HL-60 (cell line): ENCODE data around the gene PIEZO1.

Experiments used
- DNase-seq, 2 experiments: peaks; one replicate each; pipeline ENCODE4 v3.0.0-alpha.2; 2010 to 2020; ENCODE audit warnings: low read depth in 1 of 2, low spot score in 1 of 2
- H3K27ac ChIP-seq: fragments of 250-450 bp; sonication (Bioruptor Pico); replicated peaks from 2 replicates; pipeline ENCODE4 v1.5.1; 2020; ENCODE audit warnings: mild to moderate bottlenecking, moderate library complexity
- H3K27me3 ChIP-seq: fragments of 250-450 bp; sonication (Bioruptor Pico); 2 replicates; pipeline ENCODE4 v1.5.1; 2021; ENCODE audit warnings: mild to moderate bottlenecking, moderate library complexity; ENCODE audit not compliant: insufficient read depth, poor library complexity, severe bottlenecking
- H3K4me3 ChIP-seq: replicated peaks from 2 replicates; pipeline ENCODE4 v1.5.1; 2011; ENCODE audit warnings: mild to moderate bottlenecking, control low read depth, low read length; ENCODE audit not compliant: insufficient read depth
- GABPA ChIP-seq: IDR thresholded peaks from 2 replicates; pipeline ENCODE4 v1.6.1; 2012; ENCODE audit warnings: low read depth
- POLR2AphosphoS5 ChIP-seq: IDR thresholded peaks from 2 replicates; pipeline ENCODE4 v1.6.1; 2012; ENCODE audit warnings: low read depth
- SPI1 ChIP-seq: IDR thresholded peaks from 2 replicates; pipeline ENCODE4 v1.6.1; 2012; ENCODE audit warnings: low read depth, mild to moderate bottlenecking, borderline replicate concordance
- TF ChIP-seq, protein P1 (sequence below): IDR thresholded peaks from 2 replicates; pipeline ENCODE4 v1.6.1; 2012; ENCODE audit warnings: low read depth; ENCODE audit not compliant: insufficient replicate concordance
- TF ChIP-seq, protein P2 (sequence below): IDR thresholded peaks from one replicate; pipeline ENCODE4 v1.5.1; 2011; ENCODE audit warnings: low read length, control low read depth, inconsistent platforms; ENCODE audit not compliant: insufficient read depth

PIEZO1 gene

DNA sequence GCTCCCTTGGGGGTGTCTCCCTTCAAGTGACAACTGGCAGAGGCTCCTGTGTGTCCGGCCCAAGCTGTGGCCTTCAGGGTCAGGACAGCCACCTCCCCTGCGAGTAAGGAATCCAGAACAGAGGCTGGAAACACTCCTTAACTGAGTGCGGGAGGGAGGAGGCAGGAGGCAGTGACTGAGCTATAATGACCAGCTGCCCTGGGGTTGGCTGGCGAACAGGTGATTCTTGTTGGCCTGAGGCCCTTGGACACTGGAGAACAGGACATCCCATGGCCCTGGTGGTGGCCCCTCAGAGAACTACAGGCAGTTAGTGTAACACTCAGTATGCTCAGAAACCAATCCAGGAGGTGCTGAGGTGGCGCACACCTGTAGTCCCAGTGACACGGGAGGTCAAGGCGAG lies 89.3 kb downstream of the PIEZO1 start:
- Histone ChIP-seq H3K27me3 (no peaks in the 10 kb centered on the region), H3K27ac (no peak overlapping the region), H3K4me3 (no peak overlapping the region)
- no peak for DNase-seq
- TF ChIP-seq GABPA, result no peak
- TF ChIP-seq POLR2AphosphoS5, result no peak
- TF ChIP-seq, protein P1, sequence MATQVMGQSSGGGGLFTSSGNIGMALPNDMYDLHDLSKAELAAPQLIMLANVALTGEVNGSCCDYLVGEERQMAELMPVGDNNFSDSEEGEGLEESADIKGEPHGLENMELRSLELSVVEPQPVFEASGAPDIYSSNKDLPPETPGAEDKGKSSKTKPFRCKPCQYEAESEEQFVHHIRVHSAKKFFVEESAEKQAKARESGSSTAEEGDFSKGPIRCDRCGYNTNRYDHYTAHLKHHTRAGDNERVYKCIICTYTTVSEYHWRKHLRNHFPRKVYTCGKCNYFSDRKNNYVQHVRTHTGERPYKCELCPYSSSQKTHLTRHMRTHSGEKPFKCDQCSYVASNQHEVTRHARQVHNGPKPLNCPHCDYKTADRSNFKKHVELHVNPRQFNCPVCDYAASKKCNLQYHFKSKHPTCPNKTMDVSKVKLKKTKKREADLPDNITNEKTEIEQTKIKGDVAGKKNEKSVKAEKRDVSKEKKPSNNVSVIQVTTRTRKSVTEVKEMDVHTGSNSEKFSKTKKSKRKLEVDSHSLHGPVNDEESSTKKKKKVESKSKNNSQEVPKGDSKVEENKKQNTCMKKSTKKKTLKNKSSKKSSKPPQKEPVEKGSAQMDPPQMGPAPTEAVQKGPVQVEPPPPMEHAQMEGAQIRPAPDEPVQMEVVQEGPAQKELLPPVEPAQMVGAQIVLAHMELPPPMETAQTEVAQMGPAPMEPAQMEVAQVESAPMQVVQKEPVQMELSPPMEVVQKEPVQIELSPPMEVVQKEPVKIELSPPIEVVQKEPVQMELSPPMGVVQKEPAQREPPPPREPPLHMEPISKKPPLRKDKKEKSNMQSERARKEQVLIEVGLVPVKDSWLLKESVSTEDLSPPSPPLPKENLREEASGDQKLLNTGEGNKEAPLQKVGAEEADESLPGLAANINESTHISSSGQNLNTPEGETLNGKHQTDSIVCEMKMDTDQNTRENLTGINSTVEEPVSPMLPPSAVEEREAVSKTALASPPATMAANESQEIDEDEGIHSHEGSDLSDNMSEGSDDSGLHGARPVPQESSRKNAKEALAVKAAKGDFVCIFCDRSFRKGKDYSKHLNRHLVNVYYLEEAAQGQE, result no peak
- no peak for TF ChIP-seq SPI1
- TF ChIP-seq, protein P2, sequence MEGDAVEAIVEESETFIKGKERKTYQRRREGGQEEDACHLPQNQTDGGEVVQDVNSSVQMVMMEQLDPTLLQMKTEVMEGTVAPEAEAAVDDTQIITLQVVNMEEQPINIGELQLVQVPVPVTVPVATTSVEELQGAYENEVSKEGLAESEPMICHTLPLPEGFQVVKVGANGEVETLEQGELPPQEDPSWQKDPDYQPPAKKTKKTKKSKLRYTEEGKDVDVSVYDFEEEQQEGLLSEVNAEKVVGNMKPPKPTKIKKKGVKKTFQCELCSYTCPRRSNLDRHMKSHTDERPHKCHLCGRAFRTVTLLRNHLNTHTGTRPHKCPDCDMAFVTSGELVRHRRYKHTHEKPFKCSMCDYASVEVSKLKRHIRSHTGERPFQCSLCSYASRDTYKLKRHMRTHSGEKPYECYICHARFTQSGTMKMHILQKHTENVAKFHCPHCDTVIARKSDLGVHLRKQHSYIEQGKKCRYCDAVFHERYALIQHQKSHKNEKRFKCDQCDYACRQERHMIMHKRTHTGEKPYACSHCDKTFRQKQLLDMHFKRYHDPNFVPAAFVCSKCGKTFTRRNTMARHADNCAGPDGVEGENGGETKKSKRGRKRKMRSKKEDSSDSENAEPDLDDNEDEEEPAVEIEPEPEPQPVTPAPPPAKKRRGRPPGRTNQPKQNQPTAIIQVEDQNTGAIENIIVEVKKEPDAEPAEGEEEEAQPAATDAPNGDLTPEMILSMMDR, result no peak

DNA sequence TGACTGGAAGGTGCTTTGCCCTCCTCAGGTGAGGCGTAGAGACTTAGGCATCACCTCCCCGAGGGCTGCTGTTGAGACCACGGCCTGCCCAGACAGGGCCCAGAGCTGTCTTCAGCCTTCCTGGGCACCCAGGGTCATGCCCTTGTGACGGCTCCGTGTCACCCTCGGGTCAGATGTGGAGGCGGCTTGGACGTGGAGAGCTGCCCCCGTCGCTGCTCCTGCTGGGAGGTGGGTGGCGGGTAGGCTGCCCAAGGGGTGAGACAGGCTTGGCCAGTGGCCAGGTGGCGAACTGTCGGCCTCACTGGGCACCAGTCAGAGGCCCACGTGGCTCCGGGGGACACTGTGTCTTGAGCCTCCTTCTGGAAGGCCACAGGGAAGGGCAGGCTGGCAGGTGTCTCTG lies 89.8 kb downstream of the PIEZO1 start:
- TF ChIP-seq, protein P2, result no peak
- TF ChIP-seq, protein P1, result no peak
- TF ChIP-seq SPI1, result no peak
- no peak for TF ChIP-seq POLR2AphosphoS5
- no peak for TF ChIP-seq GABPA
- no peak overlapping the region for H3K27ac ChIP-seq
- H3K27me3 ChIP-seq, result no peaks in the 10 kb centered on the region
- H3K4me3 ChIP-seq, result no peak overlapping the region
- no peak for DNase-seq

DNA sequence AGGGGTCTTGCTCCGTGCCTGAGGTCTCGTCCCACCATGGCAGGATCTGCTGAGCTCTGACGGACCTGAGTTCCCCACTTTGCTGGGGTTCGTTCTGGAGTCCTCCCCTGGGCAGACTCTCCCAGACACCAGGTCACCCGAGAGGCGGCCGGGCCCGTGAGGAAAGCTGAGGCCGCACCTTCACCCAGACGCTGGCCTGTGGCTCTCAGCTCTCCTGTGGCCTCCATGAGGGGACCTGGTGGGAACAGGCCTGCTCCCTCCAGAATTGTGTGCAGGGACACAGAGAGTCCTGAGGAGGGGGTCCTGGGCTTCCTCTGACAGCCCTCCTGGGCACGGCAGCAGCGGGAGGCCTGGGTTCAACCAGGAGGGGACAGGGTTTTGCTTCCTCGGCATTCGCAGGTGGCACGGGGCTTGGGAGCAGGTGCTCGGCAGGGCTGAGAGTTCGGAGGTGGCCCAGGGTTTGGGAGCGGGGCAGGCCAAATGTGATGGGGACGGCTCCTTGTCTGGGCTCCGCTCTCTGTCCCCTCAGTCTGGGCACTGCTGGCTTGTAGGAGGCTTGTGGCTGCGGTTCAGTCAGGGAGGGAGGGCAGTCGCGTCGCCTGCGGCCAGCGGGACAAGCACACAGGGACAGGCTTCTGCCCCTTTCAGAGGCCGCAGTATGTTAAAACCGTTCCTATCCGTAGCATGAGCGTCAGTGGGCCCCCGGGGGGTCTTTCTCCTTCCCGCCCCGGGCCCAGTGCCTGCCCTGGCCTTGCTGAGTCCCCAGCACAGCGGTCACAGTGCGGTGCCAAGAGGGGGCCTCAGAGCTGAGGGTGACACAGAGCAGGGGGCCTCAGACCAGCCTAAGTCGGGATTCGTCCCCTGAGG lies 90.6 kb downstream of the PIEZO1 start:
- H3K27ac ChIP-seq, result no peak overlapping the region
- no peaks in the 10 kb centered on the region for H3K27me3 ChIP-seq
- TF ChIP-seq GABPA (no peak), SPI1 (no peak), POLR2AphosphoS5 (no peak)
- TF ChIP-seq, protein P1, result no peak
- TF ChIP-seq, protein P2, result no peak
- no peak for DNase-seq
- no peak overlapping the region for H3K4me3 ChIP-seq
